HuH-7.5 (cell line): ENCODE results near the gene TP63.

Experiments
- DNase-seq: peaks from one replicate; pipeline ENCODE4 v3.0.0; 2011; ENCODE audit warnings: low spot score

TP63 gene

GRCh38 chr3:189780546-189781270 is 149.5 kb downstream of the TP63 start:
- DNase-seq, result no peak

DNA sequence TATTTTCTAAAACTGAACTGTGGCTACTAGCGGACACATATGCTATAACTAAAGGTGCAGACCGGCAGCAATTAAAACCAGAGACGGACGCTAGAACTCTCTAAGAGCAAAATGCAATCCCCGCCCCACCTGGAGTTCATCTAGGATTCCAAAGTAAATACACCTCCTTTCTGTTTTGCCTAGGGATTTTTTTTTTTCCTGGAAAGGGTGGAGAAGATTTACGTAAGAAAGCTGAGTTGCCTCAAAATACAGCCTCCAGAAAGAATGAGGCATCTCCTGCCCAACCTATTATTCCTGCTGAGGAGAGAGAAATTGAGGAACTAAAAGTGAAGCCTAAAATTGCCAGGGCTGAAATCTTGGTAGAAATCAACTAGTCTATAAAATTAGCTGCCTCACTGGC is 150.2 kb downstream of the TP63 start:
- no peak for DNase-seq

GRCh38 chr3:189786479-189787064 is 155.4 kb downstream of the TP63 start:
- DNase-seq, result no peak

- DNase-seq, result no peak
Observed at GRCh38 chr3:189787191-189787590, 156.0 kb downstream of the TP63 start.

DNA sequence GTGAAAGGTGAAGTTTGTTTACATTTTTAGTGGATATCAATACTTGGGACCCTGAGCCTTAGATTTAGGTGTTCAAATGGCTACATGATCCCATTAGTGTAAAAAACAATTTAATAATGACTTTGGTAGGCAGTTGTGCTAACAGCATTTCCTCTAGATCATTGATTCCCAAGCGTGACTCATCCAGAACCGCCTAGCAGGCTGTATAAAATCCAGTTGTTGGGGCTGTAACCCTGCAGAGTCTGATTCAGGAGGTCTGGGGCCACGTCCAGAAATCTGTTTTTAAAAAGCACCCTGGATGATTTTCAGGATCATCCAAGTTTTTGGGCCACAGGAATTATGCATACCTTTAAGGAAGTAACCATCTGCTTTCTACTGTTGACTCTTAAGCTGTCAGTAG is 156.4 kb downstream of the TP63 start:
- DNase-seq, result no peak

GRCh38 chr3:189789432-189789831 is 158.2 kb downstream of the TP63 start:
- DNase-seq, result no peak

- DNase-seq, result no peak
Observed at GRCh38 chr3:189790658-189791057, 159.5 kb downstream of the TP63 start.

DNA sequence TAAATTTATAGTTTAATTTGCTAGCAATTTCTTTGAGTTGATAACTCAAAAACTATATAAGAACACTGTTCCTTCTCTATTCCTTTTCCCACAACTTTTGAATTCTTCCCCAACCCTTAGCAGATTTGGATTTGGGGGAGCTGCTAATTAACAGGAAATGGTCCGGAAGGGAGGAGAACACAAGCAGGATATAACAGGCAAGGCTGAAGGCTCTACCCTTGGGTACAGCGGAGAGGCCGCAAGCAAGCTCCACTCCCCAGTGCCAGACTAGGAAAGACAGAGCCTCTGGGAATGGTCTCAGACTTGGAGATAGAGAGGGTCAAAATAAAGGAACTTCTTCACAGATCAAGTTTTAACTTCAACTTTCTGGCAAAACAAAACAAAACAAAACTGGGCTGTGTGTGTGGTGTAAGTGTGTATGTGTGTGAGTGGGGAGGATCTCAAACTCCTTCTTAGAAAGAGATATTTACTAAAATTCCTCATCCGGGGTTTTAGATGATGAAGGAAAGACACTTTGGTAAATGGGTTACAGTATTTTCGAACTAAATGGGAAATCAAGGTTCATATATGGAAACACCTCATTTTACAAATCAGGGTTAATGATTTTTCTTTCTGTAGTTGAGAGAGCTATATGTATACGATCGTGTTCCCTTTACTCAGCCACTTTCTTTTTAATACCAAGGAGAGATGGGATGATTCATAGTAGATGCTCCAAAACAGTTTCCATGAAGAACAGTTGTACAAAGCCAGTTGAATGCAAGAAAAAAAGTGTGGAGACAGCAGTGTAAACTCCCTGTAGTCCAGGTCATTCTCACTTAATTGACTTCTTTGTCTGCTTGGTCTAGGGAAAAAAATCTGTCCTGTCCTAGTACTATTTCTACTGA is 161.1 kb downstream of the TP63 start:
- no peak for DNase-seq

DNA sequence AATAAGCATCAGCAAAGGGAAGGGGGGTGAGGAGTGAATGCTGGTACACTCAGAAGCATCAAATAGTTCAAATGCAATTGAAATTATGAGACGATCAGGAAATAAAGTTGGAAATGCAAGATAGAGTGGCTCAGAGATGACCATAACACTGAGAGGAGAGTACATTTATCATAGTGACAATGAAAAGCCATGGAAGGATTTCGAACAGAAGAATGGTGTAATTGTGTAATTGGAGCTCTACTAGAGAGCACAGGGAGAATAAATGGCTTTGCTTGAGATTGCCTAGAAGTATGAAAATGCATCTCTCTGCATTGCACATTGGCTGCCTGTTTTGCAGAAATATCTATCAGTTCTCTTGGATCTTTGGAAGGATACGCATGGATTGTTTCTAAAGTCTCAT is 163.3 kb downstream of the TP63 start:
- no peak for DNase-seq

GRCh38 chr3:189797103-189797750 is 166.0 kb downstream of the TP63 start:
- DNase-seq, result no peak

- no peak for DNase-seq
Observed at GRCh38 chr3:189799366-189799765, 168.2 kb downstream of the TP63 start.

DNA sequence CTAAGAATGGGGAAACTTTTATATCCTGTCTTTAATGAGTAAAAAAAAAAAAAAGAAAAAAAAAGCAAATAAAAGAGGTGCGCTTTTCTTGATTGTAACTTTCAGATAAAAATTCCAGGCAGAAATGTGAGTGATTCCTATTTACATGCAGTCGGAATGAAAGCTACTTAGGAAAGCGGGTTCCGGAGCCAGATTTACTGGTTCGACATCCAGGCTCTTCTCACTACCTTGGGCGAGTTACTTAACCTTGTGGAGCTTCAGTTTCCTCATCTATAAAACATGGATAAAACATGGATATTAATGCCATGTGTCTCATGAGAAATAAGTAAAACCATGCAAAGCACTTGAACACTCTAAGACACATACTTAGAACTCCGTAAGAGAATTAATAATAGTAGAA is 169.2 kb downstream of the TP63 start:
- DNase-seq, result no peak

GRCh38 chr3:189803254-189803653 is 172.1 kb downstream of the TP63 start:
- no peak for DNase-seq

DNA sequence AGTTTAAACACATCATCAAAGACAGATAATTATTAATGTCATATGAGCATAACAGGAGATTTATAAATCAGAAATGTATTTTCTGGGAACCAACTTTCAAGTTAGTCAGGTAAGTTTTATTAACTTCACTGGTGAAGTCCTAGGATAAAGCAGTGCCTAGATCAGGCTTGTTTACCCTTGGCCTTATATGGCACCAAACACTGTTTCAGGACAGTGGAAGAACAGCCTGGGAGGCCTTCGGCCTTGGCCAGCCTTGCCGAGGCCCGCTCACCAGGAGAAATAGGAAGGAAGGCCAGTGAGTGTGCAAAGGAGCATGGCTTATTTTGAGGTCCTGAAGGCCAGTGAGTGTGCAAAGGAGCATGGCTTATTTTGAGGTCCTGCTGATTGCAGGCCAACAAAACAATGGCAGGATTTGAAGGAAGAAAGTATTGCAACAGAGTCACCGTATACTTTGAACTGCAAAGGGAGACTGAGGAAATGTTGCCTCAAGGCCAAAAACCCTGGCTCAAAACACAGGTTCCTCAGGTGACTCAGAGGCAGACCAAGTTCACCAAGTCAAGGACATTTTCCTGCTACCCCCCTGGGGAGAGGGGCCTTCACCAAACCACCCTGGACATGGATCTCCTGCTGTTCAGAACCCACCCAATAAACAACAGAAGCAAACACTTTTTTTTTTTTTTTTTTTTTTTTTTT is 174.3 kb downstream of the TP63 start:
- no peak for DNase-seq

- DNase-seq, result no peak
Observed at GRCh38 chr3:189806171-189806951, 175.2 kb downstream of the TP63 start.

GRCh38 chr3:189808246-189809007 is 177.2 kb downstream of the TP63 start:
- DNase-seq, result no peak

GRCh38 chr3:189809583-189809982 is 178.4 kb downstream of the TP63 start:
- DNase-seq, result no peak

GRCh38 chr3:189812806-189813465 is 181.7 kb downstream of the TP63 start:
- no peak for DNase-seq

- DNase-seq, result no peak
Observed at GRCh38 chr3:189813647-189814240, 182.6 kb downstream of the TP63 start.
